A172 (cell line): ENCODE measurements around the gene CD58. TPM values are rescaled to one million over a fixed set of nuclear protein-coding genes. Genes with fewer than 3 reads are reported as not detected.

Source experiments
- DNase-seq: peaks from one replicate; pipeline ENCODE4 v3.0.0-alpha.2; 2015; ENCODE audit warnings: low spot score
- total RNA-seq: library from RNA; depleted of rRNA; stranded (reverse); fragments of >200 nt; shearing (Covaris generic); gene quantifications from 2 replicates; pipeline ENCODE4 v1.2.3, GENCODE V29; 2014

CD58 gene
- total RNA-seq, 1 experiment from 2014 or later, result 42.4 TPM

DNA sequence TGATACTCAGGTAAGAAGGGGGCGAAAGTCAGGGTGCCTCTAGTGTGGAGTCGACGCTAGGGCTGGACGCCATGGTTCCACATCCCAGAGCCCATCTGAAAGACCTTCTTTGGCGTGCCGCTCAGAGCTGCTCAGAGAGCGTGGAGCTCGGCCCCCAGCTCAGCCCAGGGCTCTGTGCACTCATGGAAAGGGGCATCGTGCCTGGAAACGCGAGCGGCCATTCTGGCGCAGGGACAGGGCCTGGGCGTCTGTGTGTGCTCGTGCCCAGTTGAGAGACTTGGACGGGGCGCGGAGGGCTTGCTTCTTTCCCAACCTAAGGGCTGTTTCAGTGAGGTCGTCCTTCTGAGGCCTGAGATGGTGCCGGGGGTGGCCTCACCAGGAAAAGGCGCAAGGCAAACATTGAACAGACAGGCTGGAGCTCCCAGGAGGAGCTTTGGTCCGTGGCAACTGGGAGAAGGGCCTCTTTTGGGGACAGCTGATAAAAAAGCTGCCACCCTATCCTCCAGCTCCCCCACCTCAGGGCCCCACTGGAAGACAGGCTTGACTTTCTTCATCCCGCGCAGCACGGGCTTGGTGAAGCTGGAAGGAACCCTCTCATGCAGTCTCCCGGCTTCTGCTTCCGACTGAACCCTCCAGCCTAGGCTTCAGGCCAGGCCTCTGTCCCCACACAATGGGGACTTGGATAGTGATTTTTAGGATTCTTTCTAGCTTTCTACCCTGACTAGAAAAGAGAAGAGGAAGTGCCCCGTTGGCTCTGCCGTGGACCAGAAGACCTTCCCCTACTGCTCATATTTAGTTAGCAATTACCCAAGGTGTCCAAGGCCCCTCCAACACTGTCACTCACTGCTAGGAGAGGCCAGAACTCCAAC lies 77.1 kb downstream of the CD58 start:
- DNase-seq, result no peak

- DNase-seq, result no peak
Observed at GRCh38 chr1:116493036-116493435, 77.8 kb downstream of the CD58 start.

- DNase-seq, result no peak
Observed at GRCh38 chr1:116492358-116492811, 78.4 kb downstream of the CD58 start.

DNA sequence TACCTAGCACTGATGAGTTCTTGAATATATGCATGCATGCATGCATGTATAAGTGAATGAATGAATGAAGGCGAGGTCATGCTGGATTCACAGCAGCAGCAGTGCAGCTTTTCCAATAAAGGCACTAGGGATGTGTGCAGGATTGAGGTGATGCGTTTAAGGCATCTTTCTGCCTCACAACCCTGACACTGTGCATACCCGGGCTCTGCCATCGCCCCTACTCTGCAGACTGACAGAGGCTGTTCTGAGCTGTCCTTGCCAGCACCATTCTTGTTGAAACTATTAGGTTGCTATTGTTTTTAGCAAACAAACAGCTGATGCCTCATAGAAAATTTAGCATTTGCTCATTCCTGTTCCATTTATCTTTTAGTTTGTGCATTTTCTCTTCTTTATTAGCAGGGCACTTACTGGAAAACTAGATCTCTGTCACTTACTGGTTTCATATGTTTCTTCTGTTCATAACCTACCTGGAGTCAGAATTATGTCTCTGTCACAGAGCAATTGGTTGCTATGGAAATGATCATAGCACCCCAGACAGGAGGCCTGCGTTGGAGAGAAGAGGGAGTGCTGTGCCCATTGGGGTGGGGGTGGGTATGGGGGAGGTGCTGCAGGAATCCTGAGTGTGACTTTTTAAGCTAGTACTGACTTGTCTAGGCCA lies 79.0 kb downstream of the CD58 start:
- DNase-seq, result no peak

- no peak for DNase-seq
Observed at GRCh38 chr1:116490588-116490987, 80.2 kb downstream of the CD58 start.

DNA sequence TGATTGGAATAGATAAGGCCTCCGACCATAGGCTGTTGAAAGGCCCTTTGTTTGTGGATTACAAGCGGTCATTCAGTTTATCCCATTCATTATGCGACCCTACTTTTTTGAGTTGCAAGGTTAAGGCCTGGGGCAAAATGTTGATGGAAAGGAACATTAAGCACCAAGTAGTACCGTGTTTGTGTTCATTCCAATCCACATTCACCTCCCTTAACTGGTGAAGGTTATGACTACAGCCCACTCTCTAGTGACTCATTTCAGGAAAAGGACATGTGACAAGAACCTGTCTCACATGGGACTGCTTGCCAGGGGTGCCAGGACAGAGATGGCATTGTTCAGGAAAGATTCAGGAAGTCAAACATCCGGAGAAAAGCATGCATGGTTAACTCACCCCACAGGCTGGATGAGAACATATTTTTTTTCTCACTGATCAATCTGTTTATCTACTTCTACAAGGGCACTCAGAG lies 81.6 kb downstream of the CD58 start:
- DNase-seq, result peak; percentile 83

DNA sequence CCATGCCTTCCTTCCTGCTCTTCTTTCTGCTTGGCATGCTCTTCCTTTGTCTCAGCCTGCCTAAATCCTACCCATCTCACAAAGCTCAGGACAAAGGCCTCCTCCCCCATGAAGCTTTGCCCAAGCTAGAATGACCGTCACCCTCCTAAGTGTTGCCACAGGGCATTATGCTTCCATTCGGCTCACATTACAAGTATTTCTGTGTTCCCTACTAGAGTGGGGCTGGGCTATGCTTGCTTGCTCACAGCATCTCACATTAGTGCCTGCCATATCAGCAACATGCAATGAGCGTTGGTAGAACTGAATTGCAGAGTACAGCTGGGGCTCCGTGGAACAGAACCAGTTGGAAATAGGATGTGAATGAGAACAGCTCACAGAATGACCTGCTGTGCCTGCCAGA lies 82.8 kb downstream of the CD58 start:
- DNase-seq, result no peak

GRCh38 chr1:116487583-116487982 lies 83.2 kb downstream of the CD58 start:
- DNase-seq, result no peak

DNA sequence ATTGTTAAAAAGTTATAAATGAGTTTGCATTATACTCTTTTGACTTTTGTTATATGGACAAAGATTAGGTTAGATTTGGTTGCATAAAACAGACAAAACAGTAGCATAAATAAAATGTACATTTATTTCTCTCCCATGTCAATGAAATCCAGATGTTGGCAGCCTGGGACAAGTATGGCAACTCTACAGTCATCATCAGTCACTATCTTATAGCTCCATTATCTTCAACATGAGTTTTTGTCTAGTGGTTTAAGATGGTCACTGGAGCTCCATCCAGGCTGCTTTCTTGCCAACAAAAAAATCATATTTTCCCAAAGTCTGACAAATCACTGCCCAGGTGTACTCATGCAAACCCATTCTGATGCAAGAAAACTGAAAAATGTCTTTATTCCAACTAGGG lies 83.8 kb downstream of the CD58 start:
- no peak for DNase-seq

DNA sequence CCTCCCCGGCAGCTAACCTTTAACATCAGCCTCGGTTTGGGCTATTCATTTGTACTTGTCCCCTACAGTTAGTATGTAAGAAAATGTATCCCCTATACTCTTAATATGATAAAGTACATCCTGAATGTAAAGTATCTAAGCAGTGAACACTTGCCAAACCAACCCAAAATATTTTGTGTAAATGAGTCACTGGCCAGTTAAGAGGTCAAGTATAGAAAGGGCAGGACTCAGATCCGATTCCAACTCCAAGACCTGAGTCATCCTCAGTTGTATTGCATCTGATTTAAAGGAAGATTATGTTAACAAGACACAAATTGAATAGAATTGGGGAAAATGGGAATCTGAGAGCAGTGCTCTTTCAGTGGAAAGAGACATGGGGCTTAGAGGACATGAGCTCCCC lies 84.4 kb downstream of the CD58 start:
- peak; percentile 75 for DNase-seq

DNA sequence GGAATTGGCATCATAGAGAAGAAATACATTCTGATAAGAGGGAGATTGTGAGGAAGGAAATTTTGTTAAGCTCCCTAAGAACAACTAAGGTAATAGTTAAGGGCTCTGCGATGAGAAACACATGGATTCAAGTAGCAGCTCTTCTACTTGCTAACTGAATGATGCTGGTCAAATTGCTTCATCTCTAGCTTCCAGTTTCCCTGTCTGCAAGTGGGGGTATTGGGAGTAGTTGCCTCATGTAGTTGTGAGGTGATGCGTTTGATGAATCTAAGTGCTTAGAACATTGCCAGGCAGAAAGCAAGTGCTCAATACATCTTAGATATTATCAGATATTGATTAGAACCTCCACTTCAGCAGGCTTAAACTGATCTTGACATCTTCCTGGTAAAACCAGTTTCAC lies 84.8 kb downstream of the CD58 start:
- DNase-seq, result no peak

DNA sequence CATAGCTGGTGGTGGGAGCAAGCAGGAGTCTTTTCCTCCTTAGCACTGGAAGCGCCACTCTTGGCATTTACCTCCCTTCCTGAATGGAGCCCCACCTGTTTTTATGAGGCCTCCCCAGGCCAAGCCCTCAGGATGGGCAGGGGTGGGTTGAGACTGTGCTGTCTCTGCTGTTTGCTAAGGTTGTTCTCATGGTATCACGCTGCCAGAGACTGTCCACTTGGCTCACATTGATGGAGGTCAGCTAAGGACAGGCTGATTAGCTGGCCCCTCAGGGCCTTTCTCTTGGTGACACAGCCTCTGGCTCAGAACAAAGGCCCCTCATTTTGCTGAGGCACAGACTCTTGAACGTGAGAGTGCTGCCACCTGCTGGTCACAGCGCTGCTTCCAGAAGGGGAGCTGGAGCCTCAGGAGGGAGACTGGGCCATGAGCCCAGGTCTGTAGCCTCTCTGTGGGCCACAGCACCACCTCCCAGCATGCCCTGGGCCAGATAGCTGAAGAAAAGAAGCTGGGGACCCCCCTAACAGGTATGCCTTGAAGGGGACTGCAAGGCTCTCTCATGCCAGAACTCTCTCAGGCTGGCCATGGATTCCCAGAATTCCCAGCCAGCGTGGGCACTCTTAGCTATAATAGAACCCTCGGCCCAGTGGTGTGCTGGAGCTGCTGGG lies 85.6 kb downstream of the CD58 start:
- DNase-seq, result peak; percentile 68

- no peak for DNase-seq
Observed at GRCh38 chr1:116483481-116484309, 87.1 kb downstream of the CD58 start.

- no peak for DNase-seq
Observed at GRCh38 chr1:116482490-116482889, 88.3 kb downstream of the CD58 start.

GRCh38 chr1:116481934-116482333 lies 88.9 kb downstream of the CD58 start:
- DNase-seq, result no peak

- no peak for DNase-seq
Observed at GRCh38 chr1:116478621-116479020, 92.2 kb downstream of the CD58 start.

GRCh38 chr1:116477429-116477828 lies 93.4 kb downstream of the CD58 start:
- no peak for DNase-seq

- DNase-seq, result no peak
Observed at GRCh38 chr1:116476321-116476720, 94.5 kb downstream of the CD58 start.

- no peak for DNase-seq
Observed at GRCh38 chr1:116475850-116476218, 95.0 kb downstream of the CD58 start.

- DNase-seq, result no peak
Observed at GRCh38 chr1:116474921-116475849, 95.6 kb downstream of the CD58 start.
